C4-2B (cell line): ENCODE measurements around the gene DNAJC25.

Experiments
- H3K27ac ChIP-seq: fragments of 450-650 bp; 2 replicates; pipeline ENCODE4 v1.5.1; 2017
- CTCF ChIP-seq: fragments of 450-650 bp; conservative IDR thresholded peaks from 2 replicates; pipeline ENCODE4 v1.5.1; 2017; ENCODE audit warnings: mild to moderate bottlenecking
- ZFX ChIP-seq: fragments of 450-650 bp; IDR thresholded peaks from 2 replicates; pipeline ENCODE4 v1.6.1; 2017

Gene DNAJC25

GRCh38 chr9:111691672-111692329 is 60.7 kb downstream of the DNAJC25 start:
- no peak for TF ChIP-seq ZFX
- peak; percentile 77 for TF ChIP-seq CTCF
- no peak overlapping the region for H3K27ac ChIP-seq

GRCh38 chr9:111696796-111697195 is 65.7 kb downstream of the DNAJC25 start:
- no peak for TF ChIP-seq ZFX
- no peak for TF ChIP-seq CTCF
- H3K27ac ChIP-seq = no peak overlapping the region

- no peak for TF ChIP-seq CTCF
- TF ChIP-seq ZFX = no peak
- no peak overlapping the region for H3K27ac ChIP-seq
Measured at GRCh38 chr9:111700776-111701175, 69.6 kb downstream of the DNAJC25 start.
